OCI-LY7 (cell line): ENCODE data around the gene RUNDC3A. TPM values are rescaled to one million over a fixed set of nuclear protein-coding genes. Genes with fewer than 3 reads are reported as not detected.
A peak's percentile ranks its signal among the peaks of the same experiment; 100 is the strongest.

Source experiments
- BruUV-seq: library from RNA; stranded (reverse); fragments of 400-500 nt; replicated peaks from 2 replicates; lab custom pipeline; 2021; lab: Mats Ljungman, UMichigan
- CTCF ChIA-PET: fragments of 300-600 bp; sonication (Branson Sonifier 250); formaldehyde crosslinking; loops from one replicate; lab custom pipeline; 2022; ENCODE audit warnings: antibody characterized with exemption; ENCODE audit not compliant: unreplicated experiment; lab: Charles Lee
- POLR2A ChIA-PET: fragments of 300-600 bp; sonication (Branson Sonifier 250); formaldehyde crosslinking; loops from one replicate; lab custom pipeline; 2022; ENCODE audit warnings: antibody characterized with exemption; lab: Charles Lee
- DNase-seq: peaks from one replicate; pipeline ENCODE4 v3.0.0-alpha.2; 2015; ENCODE audit warnings: low spot score
- H2AFZ ChIP-seq: fragments of 200-600 bp; sonication (generic), shearing (Covaris generic); 2 replicates; pipeline ENCODE4 v1.6.1; 2014; ENCODE audit warnings: mild to moderate bottlenecking, antibody characterized with exemption, low read length, moderate library complexity
- H3K27ac ChIP-seq: fragments of 200-600 bp; sonication (generic); 2 replicates; pipeline ENCODE4 v1.5.1; 2014; ENCODE audit warnings: mixed run types, low read depth, mild to moderate bottlenecking, moderate library complexity, low read length, inconsistent platforms; ENCODE audit not compliant: poor library complexity, severe bottlenecking
- H3K36me3 ChIP-seq: fragments of 200-600 bp; sonication (generic); 2 replicates; pipeline ENCODE4 v1.6.1; 2014; ENCODE audit warnings: mild to moderate bottlenecking, antibody characterized with exemption, low read length, moderate library complexity, mixed read lengths; ENCODE audit not compliant: insufficient read depth
- H3K4me1 ChIP-seq: fragments of 200-600 bp; sonication (generic); 2 replicates; pipeline ENCODE4 v1.5.1; 2014; ENCODE audit warnings: mild to moderate bottlenecking, low read length; ENCODE audit not compliant: insufficient read depth, poor library complexity, severe bottlenecking
- H3K4me2 ChIP-seq: fragments of 200-600 bp; sonication (generic); 2 replicates; pipeline ENCODE4 v1.6.1; 2014; ENCODE audit warnings: mild to moderate bottlenecking, low read length
- H3K4me3 ChIP-seq: fragments of 200-600 bp; sonication (generic); 2 replicates; pipeline ENCODE4 v1.5.1; 2014; ENCODE audit warnings: mild to moderate bottlenecking, low read depth, low read length; ENCODE audit not compliant: poor library complexity, severe bottlenecking
- H3K79me2 ChIP-seq: fragments of 200-600 bp; sonication (generic); 2 replicates; pipeline ENCODE4 v1.6.1; 2016; ENCODE audit warnings: low read depth, mild to moderate bottlenecking, low read length, moderate library complexity, mixed read lengths; ENCODE audit not compliant: insufficient read depth
- H3K9me2 ChIP-seq: fragments of 200-600 bp; sonication (generic); 2 replicates; pipeline ENCODE4 v1.6.1; 2016; ENCODE audit warnings: mild to moderate bottlenecking, low read length, mixed read lengths; ENCODE audit not compliant: insufficient read depth
- H3K9me3 ChIP-seq: fragments of 200-600 bp; sonication (generic); 2 replicates; pipeline ENCODE4 v1.6.1; 2014; ENCODE audit warnings: mild to moderate bottlenecking, mixed run types, low read length, mixed read lengths
- H4K20me1 ChIP-seq: fragments of 200-600 bp; sonication (generic); 2 replicates; pipeline ENCODE4 v1.6.1; 2014; ENCODE audit warnings: mild to moderate bottlenecking, antibody characterized with exemption, low read length, moderate library complexity, mixed read lengths; ENCODE audit not compliant: insufficient read depth
- EZH2phosphoT487 ChIP-seq: fragments of 200-600 bp; sonication (generic); IDR thresholded peaks from 2 replicates; pipeline ENCODE4 v1.6.1; 2018; ENCODE audit warnings: low read depth, borderline replicate concordance, mild to moderate bottlenecking, mixed run types, antibody characterized with exemption, low read length, moderate library complexity, mixed read lengths
- intact Hi-C: fragments of 100-400 bp; cut with micrococcal nuclease; formaldehyde crosslinking; loops from one replicate; pipeline ENCODE4 v1.10.0; 2022; ENCODE audit not compliant: unreplicated experiment
- total RNA-seq, 2 experiments: library from RNA; depleted of rRNA in 1 of 2; stranded (reverse); fragments of >200 nt in 1 of 2; shearing (Covaris generic) in 1 of 2; gene quantifications; 2 replicates each; pipeline ENCODE4 v1.2.3, GENCODE V29; 2014 to 2022
- TF ChIP-seq, protein P1 (sequence below): fragments of 200-600 bp; sonication (generic); conservative IDR thresholded peaks from 2 replicates; pipeline ENCODE4 v1.5.1; 2014; ENCODE audit warnings: mild to moderate bottlenecking, antibody characterized with exemption, low read length, moderate library complexity, mixed read lengths

RUNDC3A gene
- total RNA-seq, 2 experiments from 2014 or later, result 0.09 TPM; not detected in 1

DNA sequence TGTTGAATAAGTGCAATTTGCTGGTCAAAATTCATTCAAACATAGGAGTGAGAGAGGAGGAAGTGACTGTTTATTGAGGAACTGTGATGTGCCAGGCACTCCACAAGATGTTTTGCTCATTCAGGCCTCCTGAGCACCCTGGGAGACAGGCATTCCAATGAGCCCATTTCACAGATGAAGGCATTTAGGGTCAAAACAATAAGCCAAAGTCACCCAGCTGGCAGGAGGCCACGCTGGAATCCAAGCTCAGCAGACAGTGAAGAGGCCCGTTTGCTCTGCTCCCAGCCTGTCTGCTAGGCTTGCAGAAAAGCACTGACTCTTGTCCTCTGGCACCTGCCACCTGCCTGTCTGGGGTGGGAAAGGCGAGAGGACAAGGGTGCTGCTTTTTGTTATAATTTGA, 26.3 kb downstream of the RUNDC3A start:
- no TSS peak for BruUV-seq
- Histone ChIP-seq H3K79me2 (no peaks in the 10 kb centered on the region), H4K20me1 (no peaks in the 10 kb centered on the region), H3K9me2 (no peaks in the 10 kb centered on the region), H3K9me3 (no peaks in the 10 kb centered on the region), H3K4me1 (peaks cover 38% of the 10 kb centered on the region), H3K27ac (peak overlapping the region; percentile 49), H2AFZ (peak overlapping the region; percentile 74), H3K36me3 (no peaks in the 10 kb centered on the region), H3K4me3 (no peak overlapping the region), H3K4me2 (peak overlapping the region; percentile 61)
- peak; percentile 59 for DNase-seq
- ChIA-PET CTCF (interaction anchor here (2.2 kb wide), 1 partner anchor 11 kb away, joined by 8 read pairs; the partner anchor contains the start of gene GRN), POLR2A (interaction anchor here (1.4 to 2.3 kb wide), 2 partner anchors 10 to 13 kb away, joined by 4 to 11 read pairs; partner anchors contain the start of gene GRN)
- intact Hi-C loops, result no loop called here
- TF ChIP-seq, protein P1, sequence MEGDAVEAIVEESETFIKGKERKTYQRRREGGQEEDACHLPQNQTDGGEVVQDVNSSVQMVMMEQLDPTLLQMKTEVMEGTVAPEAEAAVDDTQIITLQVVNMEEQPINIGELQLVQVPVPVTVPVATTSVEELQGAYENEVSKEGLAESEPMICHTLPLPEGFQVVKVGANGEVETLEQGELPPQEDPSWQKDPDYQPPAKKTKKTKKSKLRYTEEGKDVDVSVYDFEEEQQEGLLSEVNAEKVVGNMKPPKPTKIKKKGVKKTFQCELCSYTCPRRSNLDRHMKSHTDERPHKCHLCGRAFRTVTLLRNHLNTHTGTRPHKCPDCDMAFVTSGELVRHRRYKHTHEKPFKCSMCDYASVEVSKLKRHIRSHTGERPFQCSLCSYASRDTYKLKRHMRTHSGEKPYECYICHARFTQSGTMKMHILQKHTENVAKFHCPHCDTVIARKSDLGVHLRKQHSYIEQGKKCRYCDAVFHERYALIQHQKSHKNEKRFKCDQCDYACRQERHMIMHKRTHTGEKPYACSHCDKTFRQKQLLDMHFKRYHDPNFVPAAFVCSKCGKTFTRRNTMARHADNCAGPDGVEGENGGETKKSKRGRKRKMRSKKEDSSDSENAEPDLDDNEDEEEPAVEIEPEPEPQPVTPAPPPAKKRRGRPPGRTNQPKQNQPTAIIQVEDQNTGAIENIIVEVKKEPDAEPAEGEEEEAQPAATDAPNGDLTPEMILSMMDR, result 0 out of 2 replicates have a peak, but pooled peaks have one; percentile 19
- TF ChIP-seq EZH2phosphoT487, result no peak

DNA sequence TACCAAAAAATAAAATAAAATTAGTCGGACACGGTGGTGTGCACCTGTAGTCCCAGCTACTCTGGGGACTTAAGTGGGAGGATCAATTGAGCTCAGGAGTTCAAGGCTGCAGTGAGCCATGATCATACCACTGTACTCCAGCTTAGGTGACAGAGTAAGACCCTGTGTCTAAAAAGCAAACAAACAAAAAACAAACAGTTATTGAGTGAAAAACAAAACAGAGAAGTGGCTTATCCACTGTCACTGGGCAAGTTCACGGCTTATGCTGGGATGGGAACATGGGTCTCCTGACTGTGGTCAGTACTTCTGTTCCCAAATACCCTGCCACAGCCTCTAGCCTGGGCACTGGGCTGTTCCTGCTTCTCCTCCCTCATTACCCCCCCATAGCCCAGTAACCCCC, 27.2 kb downstream of the RUNDC3A start:
- TF ChIP-seq EZH2phosphoT487, result no peak
- TF ChIP-seq, protein P1, result no peak
- H3K9me3 ChIP-seq, result no peaks in the 10 kb centered on the region
- H3K79me2 ChIP-seq, result no peaks in the 10 kb centered on the region
- no peaks in the 10 kb centered on the region for H4K20me1 ChIP-seq
- peak overlapping the region; percentile 61 for H3K4me2 ChIP-seq
- intact Hi-C loops, result no loop called here
- H2AFZ ChIP-seq, result peak overlapping the region; percentile 74
- no peaks in the 10 kb centered on the region for H3K9me2 ChIP-seq
- no peaks in the 10 kb centered on the region for H3K36me3 ChIP-seq
- no TSS peak for BruUV-seq
- POLR2A ChIA-PET, result interaction anchor here (0.5 to 2.3 kb wide), 3 partner anchors 10 to 228 kb away, joined by 3 to 11 read pairs (median 10); partner anchors contain the start of gene GRN
- H3K4me3 ChIP-seq, result no peak overlapping the region
- CTCF ChIA-PET, result interaction anchor here (2.2 kb wide), 1 partner anchor 10 kb away, joined by 8 read pairs; the partner anchor contains the start of gene GRN
- peaks cover 33% of the 10 kb centered on the region for H3K4me1 ChIP-seq
- DNase-seq, result no peak
- H3K27ac ChIP-seq, result peak overlapping the region; percentile 49

DNA sequence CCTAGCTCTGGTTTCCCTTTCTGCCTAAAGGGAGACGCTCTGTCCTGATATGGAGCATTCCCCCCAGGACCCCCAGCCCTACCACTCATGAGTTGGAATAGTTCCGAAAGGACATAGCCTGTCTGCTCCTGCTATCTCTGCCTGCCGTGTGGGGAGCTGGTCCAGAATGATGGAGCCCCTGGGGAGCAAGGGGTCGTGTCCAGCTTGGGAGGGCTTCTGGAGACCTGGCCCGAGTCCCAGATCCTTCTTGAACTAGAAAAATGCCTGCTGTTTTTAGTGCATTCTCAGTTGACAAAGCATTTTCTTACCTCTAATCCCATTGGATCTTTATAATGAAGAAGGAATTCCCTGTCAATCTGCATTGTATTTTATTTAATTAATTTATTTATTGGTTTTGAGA, 27.6 kb downstream of the RUNDC3A start:
- Histone ChIP-seq H4K20me1 (no peaks in the 10 kb centered on the region), H3K4me1 (peaks cover 30% of the 10 kb centered on the region), H3K27ac (no peak overlapping the region), H3K4me3 (no peak overlapping the region), H3K36me3 (no peaks in the 10 kb centered on the region), H2AFZ (peak overlapping the region; percentile 74; the same call in 1 of the 2 replicates), H3K79me2 (no peaks in the 10 kb centered on the region), H3K4me2 (peak overlapping the region; percentile 61), H3K9me2 (no peaks in the 10 kb centered on the region), H3K9me3 (no peaks in the 10 kb centered on the region)
- ChIA-PET CTCF (interaction anchor here (2.2 kb wide), 1 partner anchor 9 kb away, joined by 8 read pairs; the partner anchor contains the start of gene GRN), POLR2A (interaction anchor here (0.5 to 2.3 kb wide), 3 partner anchors 9 to 227 kb away, joined by 3 to 11 read pairs (median 10); partner anchors contain the start of gene GRN)
- no TSS peak for BruUV-seq
- TF ChIP-seq EZH2phosphoT487, result no peak
- TF ChIP-seq, protein P1, result no peak
- no peak for DNase-seq
- intact Hi-C loops, result no loop called here
